Stomach (tissue), 4 donors: ENCODE measurements around the gene PEAK1.

Experiments used
- CTCF ChIP-seq, 7 experiments: fragments of 450-650 bp in 4 of 7; fragments of 200-600 bp in 3 of 7; sonication (generic) in 3 of 7; IDR thresholded peaks; one replicate each; pipeline ENCODE4 v1.5.1; 2016 to 2019; ENCODE audit warnings: antibody characterized with exemption in 7 of 7, control low read depth in 2 of 7, mild to moderate bottlenecking in 1 of 7
- EP300 ChIP-seq: sonication (generic); formaldehyde crosslinking; IDR thresholded peaks from one replicate; pipeline ENCODE4 v1.6.1; 2017; ENCODE audit warnings: antibody characterized with exemption
- POLR2A ChIP-seq, 4 donors: fragments of 450-650 bp; IDR thresholded peaks; one replicate each; pipeline ENCODE4 v1.6.1; 2016; ENCODE audit warnings: antibody characterized with exemption in 4 of 4, control low read depth in 2 of 4, mild to moderate bottlenecking in 1 of 4, moderate library complexity in 1 of 4
- POLR2AphosphoS5 ChIP-seq, 3 donors: sonication (generic); formaldehyde crosslinking; IDR thresholded peaks; one replicate each; pipeline ENCODE4 v1.6.1; 2016; ENCODE audit warnings: antibody characterized with exemption in 3 of 3

- TF ChIP-seq CTCF (IDR thresholded peaks at IDR 0.05): no peak
- no peak for TF ChIP-seq POLR2AphosphoS5 (IDR thresholded peaks at IDR 0.05)
- TF ChIP-seq POLR2A (IDR thresholded peaks at IDR 0.05): no peak
- no peak for TF ChIP-seq EP300
These were observed 10.4 kb downstream of the PEAK1 start for GRCh38 chr15:77409259-77410156.
